GM23338 (cell line): ENCODE data around the gene EPS8. TPM values are rescaled to one million over a fixed set of nuclear protein-coding genes. Genes with fewer than 3 reads are reported as not detected.

Source experiments
- ATAC-seq: fragments of 200-7000 bp; cut with Tn5 transposase; 3 replicates; pipeline ENCODE4 v1.9.1; 2020
- DNase-seq: peaks from one replicate; pipeline ENCODE4 v3.0.0-alpha.2; 2015; ENCODE audit warnings: low spot score
- H2AFZ ChIP-seq: fragments of 200-600 bp; sonication (generic); 2 replicates; pipeline ENCODE4 v1.8.0; 2016; ENCODE audit warnings: antibody characterized with exemption, mild to moderate bottlenecking, moderate library complexity
- H3F3A ChIP-seq: fragments of 200-600 bp; sonication (generic); replicated peaks from 2 replicates; pipeline ENCODE4 v1.8.0; 2017; ENCODE audit warnings: antibody characterized with exemption, mixed run types, low read depth
- H3K27ac ChIP-seq: fragments of 200-600 bp; sonication (generic); 2 replicates; pipeline ENCODE4 v1.6.1; 2016; ENCODE audit warnings: low read depth
- H3K27me3 ChIP-seq: fragments of 200-600 bp; sonication (generic); 2 replicates; pipeline ENCODE4 v1.8.0; 2016; ENCODE audit warnings: mild to moderate bottlenecking, mixed run types, moderate library complexity; ENCODE audit not compliant: insufficient read depth
- H3K36me3 ChIP-seq: fragments of 200-600 bp; sonication (generic); 2 replicates; pipeline ENCODE4 v1.8.0; 2016; ENCODE audit warnings: mild to moderate bottlenecking; ENCODE audit not compliant: insufficient read depth
- H3K4me1 ChIP-seq: fragments of 200-600 bp; sonication (generic); 2 replicates; pipeline ENCODE4 v1.8.0; 2016; ENCODE audit warnings: mild to moderate bottlenecking, moderate library complexity; ENCODE audit not compliant: insufficient read depth
- H3K4me2 ChIP-seq: fragments of 200-600 bp; sonication (generic); 2 replicates; pipeline ENCODE4 v1.7.1; 2017; ENCODE audit warnings: mixed run types
- H3K4me3 ChIP-seq: fragments of 200-600 bp; sonication (generic); 2 replicates; pipeline ENCODE4 v1.6.1; 2016; ENCODE audit warnings: mixed run types
- H3K79me2 ChIP-seq: fragments of 200-600 bp; sonication (generic); replicated peaks from 2 replicates; pipeline ENCODE4 v1.8.0; 2017; ENCODE audit warnings: mild to moderate bottlenecking; ENCODE audit not compliant: insufficient read depth
- H3K9me2 ChIP-seq: fragments of 200-600 bp; sonication (generic); 2 replicates; pipeline ENCODE4 v1.8.0; 2017; ENCODE audit not compliant: insufficient read depth
- H4K20me1 ChIP-seq: fragments of 200-600 bp; sonication (generic); replicated peaks from 2 replicates; pipeline ENCODE4 v1.8.0; 2017; ENCODE audit warnings: mild to moderate bottlenecking; ENCODE audit not compliant: insufficient read depth
- H3K27ac Mint-ChIP-seq: 2 replicates; pipeline ENCODE4 v1.8.0; 2020; ENCODE audit warnings: inconsistent platforms, mild to moderate bottlenecking, moderate library complexity, mixed read lengths
- H3K27me3 Mint-ChIP-seq: 3 replicates; pipeline ENCODE4 v1.8.0; 2022; ENCODE audit warnings: low read depth, mild to moderate bottlenecking, moderate library complexity, mixed read lengths, inconsistent platforms; ENCODE audit not compliant: insufficient read depth, poor library complexity
- H3K36me3 Mint-ChIP-seq: 3 replicates; pipeline ENCODE4 v1.8.0; 2021; ENCODE audit warnings: low read depth, mild to moderate bottlenecking, inconsistent platforms, moderate library complexity, mixed read lengths
- H3K4me1 Mint-ChIP-seq: 3 replicates; pipeline ENCODE4 v1.8.0; 2020; ENCODE audit warnings: mild to moderate bottlenecking, inconsistent platforms, mixed read lengths
- H3K4me3 Mint-ChIP-seq: 3 replicates; pipeline ENCODE4 v1.8.0; 2021; ENCODE audit warnings: moderate library complexity, mild to moderate bottlenecking, inconsistent platforms, mixed read lengths
- H3K9me3 Mint-ChIP-seq: 3 replicates; pipeline ENCODE4 v1.8.0; 2020; ENCODE audit warnings: moderate library complexity, mild to moderate bottlenecking, inconsistent platforms, mixed read lengths
- CREB1 ChIP-seq: fragments of 250-450 bp; sonication (Bioruptor Pico); IDR thresholded peaks from 2 replicates; pipeline ENCODE4 v1.5.0; 2020; ENCODE audit warnings: low read depth, mild to moderate bottlenecking, moderate library complexity
- EZH2 ChIP-seq: fragments of 200-600 bp; sonication (generic); IDR thresholded peaks from one replicate; pipeline ENCODE4 v1.8.0; 2017; ENCODE audit warnings: antibody characterized with exemption, mild to moderate bottlenecking, low read depth; ENCODE audit not compliant: unreplicated experiment
- EZH2phosphoT487 ChIP-seq: fragments of 200-600 bp; sonication (generic); IDR thresholded peaks from one replicate; pipeline ENCODE4 v1.8.1; 2018; ENCODE audit warnings: antibody characterized with exemption; ENCODE audit not compliant: unreplicated experiment
- JUNB ChIP-seq: IDR thresholded peaks from one replicate; pipeline ENCODE4 v1.6.1; 2016; ENCODE audit warnings: antibody characterized with exemption; ENCODE audit not compliant: unreplicated experiment
- POLR2AphosphoS5 ChIP-seq: IDR thresholded peaks from 2 replicates; pipeline ENCODE4 v1.6.1; 2016; ENCODE audit warnings: antibody characterized with exemption, low read depth
- STAT1 ChIP-seq: IDR thresholded peaks from one replicate; pipeline ENCODE4 v1.6.1; 2016; ENCODE audit warnings: antibody characterized with exemption; ENCODE audit not compliant: unreplicated experiment
- ZNF114 ChIP-seq: fragments of 250-450 bp; sonication (Bioruptor Pico); IDR thresholded peaks from 2 replicates; pipeline ENCODE4 v1.5.0; 2020; ENCODE audit warnings: mild to moderate bottlenecking, moderate library complexity
- ZNF331 ChIP-seq: fragments of 250-450 bp; sonication (Bioruptor Pico); IDR thresholded peaks from 2 replicates; pipeline ENCODE4 v1.5.0; 2020; ENCODE audit warnings: low read depth, mild to moderate bottlenecking, moderate library complexity
- polyA plus RNA-seq: library from polyadenylated mRNA; unstranded; fragments of >200 nt; fragmentation: Nextera tagmentation; extraction: Ambion mirVana; gene quantifications from 2 replicates; pipeline ENCODE4 v1.2.1, GENCODE V29; 2016
- total RNA-seq: library from RNA; depleted of rRNA; stranded (reverse); fragments of >200 nt; shearing (Covaris generic); gene quantifications from 2 replicates; pipeline ENCODE4 v1.2.3, GENCODE V29; 2014
- TF ChIP-seq, protein P1 (sequence below): fragments of 250-450 bp; sonication (Bioruptor Pico); IDR thresholded peaks from 2 replicates; pipeline ENCODE4 v1.5.0; 2020; ENCODE audit warnings: mild to moderate bottlenecking, moderate library complexity
- TF ChIP-seq, protein P2 (sequence below), 2 experiments: fragments of 200-600 bp in 1 of 2; sonication (generic) in 1 of 2; conservative IDR thresholded peaks; 2 replicates each; pipeline versions ENCODE4 v1.5.1 to v1.6.1; 2016 to 2017; ENCODE audit warnings: antibody characterized with exemption in 2 of 2, low read depth in 2 of 2, mild to moderate bottlenecking in 2 of 2, moderate library complexity in 1 of 2
- TF ChIP-seq, protein P3 (sequence below): IDR thresholded peaks from 2 replicates; pipeline ENCODE4 v1.6.1; 2016; ENCODE audit warnings: antibody characterized with exemption

EPS8 gene
- total and polyA plus RNA-seq, 2 experiments from 2014 or later = 3.5 to 5.4 TPM

DNA sequence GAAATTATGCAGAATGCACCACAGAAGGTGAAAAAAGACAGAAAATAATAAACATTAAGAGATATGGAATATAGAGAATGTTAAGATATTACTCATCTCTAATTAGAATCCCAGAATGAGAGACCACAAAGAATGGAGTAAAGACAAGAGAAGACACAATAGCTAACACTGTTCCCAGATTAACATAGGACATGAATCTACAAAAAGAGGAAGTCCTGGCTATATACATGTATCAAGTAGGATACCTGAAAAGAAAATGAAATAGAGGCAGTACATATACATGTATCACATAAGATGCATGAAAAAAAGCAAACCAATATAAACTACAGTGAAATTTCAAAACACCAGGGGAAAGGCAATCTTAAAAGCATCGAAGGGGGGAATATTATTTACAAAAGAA lies 5.6 kb upstream of the EPS8 start (continued):
- TF ChIP-seq, protein P1, sequence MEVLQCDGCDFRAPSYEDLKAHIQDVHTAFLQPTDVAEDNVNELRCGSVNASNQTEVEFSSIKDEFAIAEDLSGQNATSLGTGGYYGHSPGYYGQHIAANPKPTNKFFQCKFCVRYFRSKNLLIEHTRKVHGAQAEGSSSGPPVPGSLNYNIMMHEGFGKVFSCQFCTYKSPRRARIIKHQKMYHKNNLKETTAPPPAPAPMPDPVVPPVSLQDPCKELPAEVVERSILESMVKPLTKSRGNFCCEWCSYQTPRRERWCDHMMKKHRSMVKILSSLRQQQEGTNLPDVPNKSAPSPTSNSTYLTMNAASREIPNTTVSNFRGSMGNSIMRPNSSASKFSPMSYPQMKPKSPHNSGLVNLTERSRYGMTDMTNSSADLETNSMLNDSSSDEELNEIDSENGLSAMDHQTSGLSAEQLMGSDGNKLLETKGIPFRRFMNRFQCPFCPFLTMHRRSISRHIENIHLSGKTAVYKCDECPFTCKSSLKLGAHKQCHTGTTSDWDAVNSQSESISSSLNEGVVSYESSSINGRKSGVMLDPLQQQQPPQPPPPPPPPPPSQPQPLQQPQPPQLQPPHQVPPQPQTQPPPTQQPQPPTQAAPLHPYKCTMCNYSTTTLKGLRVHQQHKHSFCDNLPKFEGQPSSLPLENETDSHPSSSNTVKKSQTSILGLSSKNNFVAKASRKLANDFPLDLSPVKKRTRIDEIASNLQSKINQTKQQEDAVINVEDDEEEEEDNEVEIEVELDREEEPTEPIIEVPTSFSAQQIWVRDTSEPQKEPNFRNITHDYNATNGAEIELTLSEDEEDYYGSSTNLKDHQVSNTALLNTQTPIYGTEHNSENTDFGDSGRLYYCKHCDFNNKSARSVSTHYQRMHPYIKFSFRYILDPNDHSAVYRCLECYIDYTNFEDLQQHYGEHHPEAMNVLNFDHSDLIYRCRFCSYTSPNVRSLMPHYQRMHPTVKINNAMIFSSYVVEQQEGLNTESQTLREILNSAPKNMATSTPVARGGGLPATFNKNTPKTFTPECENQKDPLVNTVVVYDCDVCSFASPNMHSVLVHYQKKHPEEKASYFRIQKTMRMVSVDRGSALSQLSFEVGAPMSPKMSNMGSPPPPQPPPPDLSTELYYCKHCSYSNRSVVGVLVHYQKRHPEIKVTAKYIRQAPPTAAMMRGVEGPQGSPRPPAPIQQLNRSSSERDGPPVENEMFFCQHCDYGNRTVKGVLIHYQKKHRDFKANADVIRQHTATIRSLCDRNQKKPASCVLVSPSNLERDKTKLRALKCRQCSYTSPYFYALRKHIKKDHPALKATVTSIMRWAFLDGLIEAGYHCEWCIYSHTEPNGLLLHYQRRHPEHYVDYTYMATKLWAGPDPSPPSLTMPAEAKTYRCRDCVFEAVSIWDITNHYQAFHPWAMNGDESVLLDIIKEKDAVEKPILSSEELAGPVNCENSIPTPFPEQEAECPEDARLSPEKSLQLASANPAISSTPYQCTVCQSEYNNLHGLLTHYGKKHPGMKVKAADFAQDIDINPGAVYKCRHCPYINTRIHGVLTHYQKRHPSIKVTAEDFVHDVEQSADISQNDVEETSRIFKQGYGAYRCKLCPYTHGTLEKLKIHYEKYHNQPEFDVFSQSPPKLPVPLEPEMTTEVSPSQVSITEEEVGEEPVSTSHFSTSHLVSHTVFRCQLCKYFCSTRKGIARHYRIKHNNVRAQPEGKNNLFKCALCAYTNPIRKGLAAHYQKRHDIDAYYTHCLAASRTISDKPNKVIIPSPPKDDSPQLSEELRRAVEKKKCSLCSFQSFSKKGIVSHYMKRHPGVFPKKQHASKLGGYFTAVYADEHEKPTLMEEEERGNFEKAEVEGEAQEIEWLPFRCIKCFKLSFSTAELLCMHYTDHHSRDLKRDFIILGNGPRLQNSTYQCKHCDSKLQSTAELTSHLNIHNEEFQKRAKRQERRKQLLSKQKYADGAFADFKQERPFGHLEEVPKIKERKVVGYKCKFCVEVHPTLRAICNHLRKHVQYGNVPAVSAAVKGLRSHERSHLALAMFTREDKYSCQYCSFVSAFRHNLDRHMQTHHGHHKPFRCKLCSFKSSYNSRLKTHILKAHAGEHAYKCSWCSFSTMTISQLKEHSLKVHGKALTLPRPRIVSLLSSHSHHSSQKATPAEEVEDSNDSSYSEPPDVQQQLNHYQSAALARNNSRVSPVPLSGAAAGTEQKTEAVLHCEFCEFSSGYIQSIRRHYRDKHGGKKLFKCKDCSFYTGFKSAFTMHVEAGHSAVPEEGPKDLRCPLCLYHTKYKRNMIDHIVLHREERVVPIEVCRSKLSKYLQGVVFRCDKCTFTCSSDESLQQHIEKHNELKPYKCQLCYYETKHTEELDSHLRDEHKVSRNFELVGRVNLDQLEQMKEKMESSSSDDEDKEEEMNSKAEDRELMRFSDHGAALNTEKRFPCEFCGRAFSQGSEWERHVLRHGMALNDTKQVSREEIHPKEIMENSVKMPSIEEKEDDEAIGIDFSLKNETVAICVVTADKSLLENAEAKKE (CRISPR knock-in tag) = no peak
- TF ChIP-seq, protein P2, sequence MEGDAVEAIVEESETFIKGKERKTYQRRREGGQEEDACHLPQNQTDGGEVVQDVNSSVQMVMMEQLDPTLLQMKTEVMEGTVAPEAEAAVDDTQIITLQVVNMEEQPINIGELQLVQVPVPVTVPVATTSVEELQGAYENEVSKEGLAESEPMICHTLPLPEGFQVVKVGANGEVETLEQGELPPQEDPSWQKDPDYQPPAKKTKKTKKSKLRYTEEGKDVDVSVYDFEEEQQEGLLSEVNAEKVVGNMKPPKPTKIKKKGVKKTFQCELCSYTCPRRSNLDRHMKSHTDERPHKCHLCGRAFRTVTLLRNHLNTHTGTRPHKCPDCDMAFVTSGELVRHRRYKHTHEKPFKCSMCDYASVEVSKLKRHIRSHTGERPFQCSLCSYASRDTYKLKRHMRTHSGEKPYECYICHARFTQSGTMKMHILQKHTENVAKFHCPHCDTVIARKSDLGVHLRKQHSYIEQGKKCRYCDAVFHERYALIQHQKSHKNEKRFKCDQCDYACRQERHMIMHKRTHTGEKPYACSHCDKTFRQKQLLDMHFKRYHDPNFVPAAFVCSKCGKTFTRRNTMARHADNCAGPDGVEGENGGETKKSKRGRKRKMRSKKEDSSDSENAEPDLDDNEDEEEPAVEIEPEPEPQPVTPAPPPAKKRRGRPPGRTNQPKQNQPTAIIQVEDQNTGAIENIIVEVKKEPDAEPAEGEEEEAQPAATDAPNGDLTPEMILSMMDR (conservative IDR thresholded peaks at IDR 0.05; ENCODE audit: low read depth in 2 of 2) = no peak

DNA sequence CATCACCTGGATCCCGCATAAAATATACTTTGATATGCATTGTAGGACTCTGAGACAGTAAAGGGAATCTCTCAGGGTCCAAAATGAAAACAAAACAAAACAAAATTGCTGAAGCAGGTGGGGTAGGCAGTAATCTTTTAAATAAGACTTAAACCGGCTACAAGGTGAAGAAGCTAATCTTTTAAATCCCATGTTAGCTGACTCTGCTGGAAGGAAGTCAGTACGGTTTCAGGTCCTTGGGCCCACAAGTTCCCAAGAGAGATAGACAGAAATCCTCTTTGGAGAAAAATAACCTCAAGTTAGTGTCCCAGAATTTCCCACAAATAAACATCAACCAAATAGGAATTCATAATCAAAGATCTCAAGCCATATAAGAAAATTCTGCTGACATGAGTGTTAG lies 5.0 kb upstream of the EPS8 start:
- Histone ChIP-seq H3K4me2 (no peak overlapping the region), H3K79me2 (no peaks in the 10 kb centered on the region), H3K27me3 (peaks cover 22% of the 10 kb centered on the region), H3K27ac (no peak overlapping the region), H3K4me1 (peaks cover 7% of the 10 kb centered on the region; the same call in 1 of the 2 replicates), H3K4me3 (no peak overlapping the region), H3F3A (no peaks in the 10 kb centered on the region), H4K20me1 (no peaks in the 10 kb centered on the region), H3K36me3 (no peaks in the 10 kb centered on the region), H2AFZ (peak overlapping the region; percentile 60; the same call in 1 of the 2 replicates), H3K9me2 (no peaks in the 10 kb centered on the region)
- ATAC-seq (no peak), DNase-seq (no peak)
- H3K4me1 Mint-ChIP-seq = peaks cover 10% of the 10 kb centered on the region; the same call in 2 of the 3 replicates
- no peaks in the 10 kb centered on the region for H3K36me3 Mint-ChIP-seq
- H3K9me3 Mint-ChIP-seq = peaks cover 3% of the 10 kb centered on the region; the same call in 1 of the 3 replicates
- no peak overlapping the region for H3K4me3 Mint-ChIP-seq
- no peak overlapping the region for H3K27ac Mint-ChIP-seq
- H3K27me3 Mint-ChIP-seq = peaks cover 21% of the 10 kb centered on the region
- TF ChIP-seq ZNF331 (no peak), EZH2phosphoT487 (no peak), EZH2 (no peak), ZNF114 (CRISPR knock-in tag) (no peak), CREB1 (CRISPR knock-in tag) (no peak), STAT1 (no peak), POLR2AphosphoS5 (no peak), JUNB (no peak)
- TF ChIP-seq, protein P3, sequence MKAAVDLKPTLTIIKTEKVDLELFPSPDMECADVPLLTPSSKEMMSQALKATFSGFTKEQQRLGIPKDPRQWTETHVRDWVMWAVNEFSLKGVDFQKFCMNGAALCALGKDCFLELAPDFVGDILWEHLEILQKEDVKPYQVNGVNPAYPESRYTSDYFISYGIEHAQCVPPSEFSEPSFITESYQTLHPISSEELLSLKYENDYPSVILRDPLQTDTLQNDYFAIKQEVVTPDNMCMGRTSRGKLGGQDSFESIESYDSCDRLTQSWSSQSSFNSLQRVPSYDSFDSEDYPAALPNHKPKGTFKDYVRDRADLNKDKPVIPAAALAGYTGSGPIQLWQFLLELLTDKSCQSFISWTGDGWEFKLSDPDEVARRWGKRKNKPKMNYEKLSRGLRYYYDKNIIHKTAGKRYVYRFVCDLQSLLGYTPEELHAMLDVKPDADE = no peak
- TF ChIP-seq, protein P2 (conservative IDR thresholded peaks at IDR 0.05; ENCODE audit: low read depth in 2 of 2) = no peak
